DMS 273 (cell line): ENCODE measurements around the gene CFAP92.
"Not testable (repeated sequence)": the region's sequence is repeated elsewhere in the genome, so short reads cannot be mapped to it uniquely, and the experiment has no call there.

Experiments
- DNase-seq: peaks from one replicate; lab custom pipeline; 2025; ENCODE audit not compliant: unreplicated experiment; lab: John Stamatoyannopoulos, UW

Gene CFAP92

GRCh38 chr3:128906804-128907525 lies 86.9 kb downstream of the CFAP92 start:
- DNase-seq, result no peak

- DNase-seq, result no peak
Observed at GRCh38 chr3:128906031-128906803, 87.7 kb downstream of the CFAP92 start.

GRCh38 chr3:128903501-128903900 lies 90.4 kb downstream of the CFAP92 start:
- no peak for DNase-seq

DNA sequence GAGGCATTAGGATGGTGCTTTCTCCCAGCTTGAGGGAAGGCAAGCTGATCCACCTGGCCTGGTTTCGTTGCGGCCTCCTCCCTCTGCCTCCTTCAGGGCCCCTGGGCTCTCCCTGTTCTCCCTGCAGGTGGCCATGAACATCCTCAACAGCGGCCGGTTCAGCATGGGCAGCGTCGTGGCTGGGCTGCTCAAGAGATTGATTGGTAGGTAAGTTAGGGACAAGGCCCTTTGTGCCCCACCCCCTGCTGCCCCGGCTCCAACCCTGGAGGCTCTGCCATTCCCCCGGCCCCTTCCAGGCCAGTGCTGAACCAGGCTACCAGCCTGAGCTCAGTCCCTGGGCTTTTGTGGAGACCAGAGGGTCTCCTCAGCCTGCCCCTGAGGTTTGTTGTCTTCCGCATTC lies 91.5 kb downstream of the CFAP92 start:
- no peak for DNase-seq

DNA sequence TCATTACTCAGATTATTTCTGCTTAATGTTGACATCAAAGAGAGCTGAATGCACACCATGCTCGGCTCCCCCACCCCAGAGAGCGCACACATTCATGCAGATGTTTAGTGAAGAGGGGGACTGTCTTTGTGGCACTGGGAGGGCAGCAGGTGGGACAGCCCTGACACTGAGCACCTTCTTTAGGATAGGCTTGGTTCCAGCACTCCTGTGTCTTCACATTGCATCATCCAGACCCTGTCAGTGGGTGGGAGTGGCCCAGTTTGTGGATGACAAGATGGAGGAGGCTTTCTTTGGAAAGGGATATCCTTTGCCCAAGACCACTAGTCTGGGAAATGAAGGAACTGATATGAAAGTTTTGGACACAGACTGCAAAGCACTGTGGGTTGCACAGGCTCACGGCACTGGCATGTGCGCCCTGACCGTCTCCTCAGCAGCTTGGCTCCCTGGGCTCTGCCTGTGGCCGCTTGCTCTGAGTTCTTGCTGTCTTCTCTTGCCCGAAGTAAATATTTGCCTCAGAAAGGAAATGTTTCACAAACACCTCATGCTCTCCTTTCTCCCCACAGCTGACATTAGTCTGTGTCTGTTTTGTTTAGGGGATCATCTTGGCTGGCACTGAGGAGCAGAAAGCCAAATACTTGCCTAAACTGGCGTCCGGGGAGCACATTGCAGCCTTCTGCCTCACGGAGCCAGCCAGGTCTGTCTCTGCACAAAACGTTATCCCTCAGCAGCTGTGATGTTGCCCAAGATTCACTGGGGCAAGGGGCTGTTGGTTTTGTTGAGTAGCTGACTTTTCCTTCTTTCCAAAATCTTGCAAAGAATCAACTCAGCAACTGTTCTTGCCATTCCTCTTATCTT lies 97.8 kb downstream of the CFAP92 start:
- DNase-seq, result no peak

- no peak for DNase-seq
Observed at GRCh38 chr3:128889139-128889894, 104.6 kb downstream of the CFAP92 start.

GRCh38 chr3:128884992-128885391 lies 108.9 kb downstream of the CFAP92 start:
- no peak for DNase-seq

DNA sequence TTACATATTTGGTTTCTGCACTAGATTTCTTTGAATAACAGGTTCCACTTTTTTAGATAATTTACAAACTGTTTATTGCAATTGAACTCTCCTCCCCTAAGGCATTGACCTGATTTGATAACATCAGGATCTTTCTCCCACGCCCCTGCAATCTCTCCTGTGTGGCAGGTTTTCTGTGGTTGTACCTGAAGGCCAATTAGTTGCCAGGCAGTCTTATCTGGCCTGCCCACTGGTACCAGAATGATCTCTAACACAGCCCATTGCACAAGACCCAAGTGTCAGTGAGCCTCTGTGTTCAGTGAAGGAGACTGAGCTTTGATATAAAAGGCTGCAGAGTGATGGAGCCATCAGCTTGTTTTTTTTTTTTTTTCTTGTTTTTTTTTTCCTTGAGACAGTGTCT lies 111.2 kb downstream of the CFAP92 start:
- no peak for DNase-seq

GRCh38 chr3:128881576-128881975 lies 112.3 kb downstream of the CFAP92 start:
- no peak for DNase-seq

DNA sequence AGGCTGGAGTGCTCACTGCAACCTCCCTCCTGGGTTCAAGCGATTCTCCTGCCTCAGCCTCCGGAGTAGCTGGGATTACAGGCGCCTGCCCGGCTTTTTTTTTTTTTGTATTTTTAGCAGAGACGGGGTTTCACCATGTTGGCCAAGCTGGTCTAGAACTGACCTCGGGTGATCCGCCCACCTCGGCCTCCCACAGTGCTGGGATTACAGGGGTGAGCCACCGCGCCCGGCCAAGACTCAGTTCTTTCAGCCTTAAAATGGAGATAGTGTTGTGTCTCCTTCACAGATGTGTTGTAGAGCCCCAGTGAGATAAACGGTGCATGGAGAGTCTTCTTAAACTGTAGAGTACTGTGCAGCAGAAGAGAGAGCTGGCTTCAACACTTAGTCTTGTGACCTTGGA lies 113.4 kb downstream of the CFAP92 start:
- not testable (repeated sequence) for DNase-seq

- DNase-seq, result no peak
Observed at GRCh38 chr3:128879991-128880390, 113.9 kb downstream of the CFAP92 start.

DNA sequence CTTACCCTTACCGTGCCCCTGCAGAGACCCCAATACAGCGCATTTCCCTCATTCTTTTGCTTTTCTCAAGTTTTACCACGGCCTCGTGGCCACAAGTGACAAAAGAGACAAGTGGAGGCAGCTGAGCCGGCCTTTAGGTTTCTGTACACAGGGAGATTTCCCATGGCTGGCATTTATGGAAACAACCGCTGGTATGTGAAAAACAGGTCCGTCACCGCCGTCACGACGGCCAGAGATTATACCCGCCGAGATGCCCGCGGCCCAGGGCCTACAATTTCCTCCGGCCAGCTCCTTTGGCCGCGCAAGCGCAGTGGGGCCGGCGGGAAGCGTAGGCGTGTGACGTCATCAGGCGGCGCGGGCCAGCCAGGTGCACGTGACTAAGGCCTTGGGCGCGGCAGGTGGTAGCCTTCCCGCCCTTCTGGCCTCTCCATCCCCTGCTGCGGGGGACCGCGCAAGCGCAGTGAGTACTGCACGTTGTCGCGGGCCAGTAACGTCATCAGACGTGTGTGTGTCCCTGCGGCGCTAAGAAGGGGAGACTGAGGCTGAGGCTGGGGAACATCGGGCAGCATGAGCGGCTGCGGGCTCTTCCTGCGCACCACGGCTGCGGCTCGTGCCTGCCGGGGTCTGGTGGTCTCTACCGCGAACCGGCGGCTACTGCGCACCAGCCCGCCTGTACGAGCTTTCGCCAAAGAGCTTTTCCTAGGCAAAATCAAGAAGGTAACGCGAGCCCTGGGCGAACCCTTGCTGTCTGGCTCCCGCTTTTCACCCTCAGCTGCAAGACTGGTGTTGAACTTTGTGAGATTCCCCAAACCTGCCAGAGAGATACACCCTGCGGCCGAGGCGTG lies 114.5 kb downstream of the CFAP92 start, which contains the start of gene ACAD9:
ACAD9 (plus strand) TSS at position 496 of the 845 bp plus-strand sequence; CDS start at position 568, 72 bp downstream.
- DNase-seq, result peak; percentile 100

DNA sequence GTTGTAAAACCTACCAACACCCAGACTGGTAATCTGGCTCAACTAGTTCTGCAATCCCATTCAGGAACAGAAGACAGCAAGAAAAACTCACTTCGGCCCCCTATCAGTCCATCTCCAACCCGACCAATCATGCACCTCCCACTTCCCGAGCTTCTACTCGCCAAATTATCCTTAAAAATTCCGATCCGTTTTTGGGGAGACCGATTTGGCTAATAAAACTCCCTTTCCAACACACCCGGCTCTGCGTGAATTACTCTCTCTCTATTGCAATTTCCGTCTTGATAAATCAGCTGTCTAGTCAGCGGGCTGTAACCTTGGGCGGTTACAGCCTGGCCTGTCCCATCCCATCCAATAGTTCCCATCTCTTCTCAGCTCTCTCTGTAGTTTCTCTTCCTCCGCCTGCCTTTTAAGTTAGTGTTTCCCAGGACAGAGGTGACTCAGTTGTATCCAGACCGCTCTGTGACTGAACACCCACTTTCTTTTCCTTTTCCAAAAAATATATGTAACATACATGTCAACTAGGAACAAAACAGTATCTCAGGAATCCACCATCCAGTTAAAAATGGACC lies 115.2 kb downstream of the CFAP92 start:
- peak; percentile 65 for DNase-seq

DNA sequence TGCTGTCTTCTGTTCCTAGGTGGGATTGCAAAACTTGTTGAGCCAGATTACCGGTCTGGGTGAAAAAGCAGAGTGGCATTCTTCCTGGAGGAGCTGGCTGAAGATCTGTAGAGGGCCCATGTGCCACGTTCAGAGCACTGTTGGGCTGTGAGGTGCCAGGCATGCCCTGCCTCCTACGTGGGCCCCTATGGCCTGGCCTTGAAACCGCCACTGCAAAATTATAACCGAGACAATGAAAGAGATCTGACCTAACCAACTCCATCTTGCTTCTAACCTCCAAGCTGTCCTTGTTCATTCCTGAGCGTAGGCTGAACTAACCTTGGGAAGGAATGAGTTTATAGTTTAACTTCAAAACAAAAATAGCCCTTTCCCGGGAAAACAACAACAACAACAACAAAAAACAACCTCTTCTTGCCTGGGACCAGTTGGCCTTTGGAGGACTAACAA lies 115.8 kb downstream of the CFAP92 start:
- no peak for DNase-seq

DNA sequence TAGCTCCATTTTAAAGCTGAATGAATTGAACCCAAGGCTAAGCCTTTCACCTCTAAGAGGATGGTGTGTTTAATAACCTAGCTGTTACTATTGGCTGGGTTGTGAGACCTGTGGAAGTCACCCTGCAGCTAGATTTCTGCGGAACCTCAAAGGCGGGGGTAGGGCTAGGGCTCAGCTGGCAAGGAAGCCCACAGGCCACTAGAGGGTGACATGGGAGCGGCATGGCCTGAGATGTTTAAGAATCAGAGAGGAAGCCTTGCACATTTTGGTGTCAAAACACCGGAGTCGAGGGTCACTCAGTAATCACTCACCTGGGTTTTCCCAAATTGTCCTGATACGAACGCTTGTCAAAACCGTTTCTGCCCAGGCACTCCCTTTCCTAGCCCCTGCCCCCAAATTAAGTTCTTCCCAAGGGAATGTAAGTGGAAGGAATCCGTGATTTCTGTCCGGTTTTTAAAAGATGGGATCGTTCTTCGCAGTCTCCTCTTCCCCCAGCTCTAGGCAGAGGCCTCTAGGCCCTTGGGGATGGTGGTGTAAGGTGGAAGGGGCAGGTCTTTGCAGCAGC lies 118.2 kb downstream of the CFAP92 start:
- peak; percentile 72 for DNase-seq

DNA sequence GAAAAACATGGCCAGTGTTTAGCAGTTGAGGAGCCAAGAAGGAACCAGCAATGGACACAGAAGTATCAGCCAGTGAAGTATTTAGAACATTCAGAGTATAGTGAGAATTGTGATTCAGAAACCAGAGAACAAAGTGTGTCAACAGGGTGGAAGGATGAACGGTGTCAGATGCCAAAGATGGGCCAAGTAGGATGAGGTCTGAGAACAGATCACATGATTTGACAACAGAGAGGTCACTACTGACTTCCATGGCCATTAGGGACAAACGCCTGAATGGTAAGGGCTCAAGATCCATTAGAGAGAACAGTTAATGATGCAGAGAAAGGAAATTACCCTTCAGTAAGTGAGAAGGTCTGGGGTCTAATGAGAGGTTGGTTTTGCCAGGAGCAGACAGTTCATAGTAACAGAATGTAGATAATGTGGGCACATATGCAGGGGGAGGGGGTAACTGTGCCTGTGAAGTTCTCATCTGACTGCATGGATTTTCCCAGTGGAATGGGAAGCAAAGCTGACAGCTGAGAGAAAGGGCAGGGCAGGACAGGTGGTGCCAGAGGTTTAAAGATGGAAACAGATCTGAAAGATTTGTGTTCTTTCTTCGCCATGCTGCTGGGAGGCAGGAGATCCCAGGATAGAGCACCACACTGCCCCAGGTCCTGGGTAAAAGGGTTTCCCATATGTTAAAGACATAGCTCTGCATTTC lies 119.2 kb downstream of the CFAP92 start:
- DNase-seq, result peak; percentile 31

DNA sequence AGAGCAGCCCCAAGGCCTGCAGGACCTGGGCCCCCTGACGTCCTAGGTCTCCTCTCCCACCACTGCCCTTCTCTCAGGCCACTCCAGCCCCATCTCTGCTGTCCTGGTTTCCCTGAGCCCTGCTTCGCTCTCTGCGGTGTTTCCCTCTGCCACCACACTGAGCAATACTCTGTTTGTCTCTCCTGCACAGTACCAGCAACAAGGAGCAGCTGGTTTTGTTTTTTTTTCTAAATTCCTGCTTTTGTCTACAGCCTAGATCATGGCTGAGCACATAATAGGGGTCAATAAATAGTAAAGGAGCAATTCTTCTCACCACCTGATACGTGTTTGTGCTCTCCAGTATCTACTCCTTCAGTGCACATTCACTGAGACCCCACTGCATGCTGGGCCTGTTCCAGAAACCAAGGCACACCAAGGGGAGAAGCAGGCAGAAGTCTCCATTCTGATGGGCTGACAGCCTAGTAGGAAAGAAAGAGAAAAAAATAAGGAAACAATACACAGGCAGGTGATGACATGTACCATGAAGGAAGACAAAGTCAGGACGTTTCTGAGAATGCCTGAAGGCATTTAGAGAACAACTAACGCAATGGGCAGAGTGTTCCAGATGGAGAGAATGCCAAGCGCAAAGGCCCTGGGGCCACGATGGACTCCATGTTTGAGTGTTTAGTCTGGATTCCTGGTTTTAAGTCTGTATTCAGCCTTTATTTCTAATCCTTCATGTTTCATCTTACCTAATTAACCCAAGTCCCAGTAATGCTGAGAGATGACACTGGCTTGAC lies 120.4 kb downstream of the CFAP92 start:
- no peak for DNase-seq

DNA sequence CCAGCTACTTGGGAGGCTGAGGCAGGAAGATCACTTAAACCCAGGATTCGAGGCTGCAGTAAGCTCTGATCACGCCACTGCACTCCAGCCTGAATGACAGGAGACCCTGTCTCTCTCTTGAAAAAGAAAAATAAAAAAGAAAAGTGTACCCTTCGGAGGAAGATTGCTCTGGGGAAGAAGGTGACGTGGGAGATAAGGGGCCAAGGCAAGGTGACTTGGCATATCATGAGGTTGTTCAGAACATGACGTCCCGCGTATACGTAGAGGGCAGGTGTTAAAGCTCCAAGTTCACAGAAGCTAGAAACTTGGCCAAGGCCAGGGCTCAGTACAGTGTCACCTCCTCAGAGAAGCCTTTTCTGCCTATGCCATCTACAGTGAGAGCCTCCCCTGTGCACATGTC lies 121.1 kb downstream of the CFAP92 start:
- no peak for DNase-seq
